GM18870 (cell line): ENCODE data around the gene REXO1.

Experiments
- ATAC-seq: cut with Tn5 transposase; IDR thresholded peaks from one replicate; pipeline ENCODE4 v1.9.1; 2021; ENCODE audit warnings: moderate library complexity; ENCODE audit not compliant: unreplicated experiment

REXO1 gene

GRCh38 chr19:1829958-1830357, 18.3 kb downstream of the REXO1 start:
- ATAC-seq: no peak

- no peak for ATAC-seq
Measured at GRCh38 chr19:1828279-1829238, 19.7 kb downstream of the REXO1 start.

DNA sequence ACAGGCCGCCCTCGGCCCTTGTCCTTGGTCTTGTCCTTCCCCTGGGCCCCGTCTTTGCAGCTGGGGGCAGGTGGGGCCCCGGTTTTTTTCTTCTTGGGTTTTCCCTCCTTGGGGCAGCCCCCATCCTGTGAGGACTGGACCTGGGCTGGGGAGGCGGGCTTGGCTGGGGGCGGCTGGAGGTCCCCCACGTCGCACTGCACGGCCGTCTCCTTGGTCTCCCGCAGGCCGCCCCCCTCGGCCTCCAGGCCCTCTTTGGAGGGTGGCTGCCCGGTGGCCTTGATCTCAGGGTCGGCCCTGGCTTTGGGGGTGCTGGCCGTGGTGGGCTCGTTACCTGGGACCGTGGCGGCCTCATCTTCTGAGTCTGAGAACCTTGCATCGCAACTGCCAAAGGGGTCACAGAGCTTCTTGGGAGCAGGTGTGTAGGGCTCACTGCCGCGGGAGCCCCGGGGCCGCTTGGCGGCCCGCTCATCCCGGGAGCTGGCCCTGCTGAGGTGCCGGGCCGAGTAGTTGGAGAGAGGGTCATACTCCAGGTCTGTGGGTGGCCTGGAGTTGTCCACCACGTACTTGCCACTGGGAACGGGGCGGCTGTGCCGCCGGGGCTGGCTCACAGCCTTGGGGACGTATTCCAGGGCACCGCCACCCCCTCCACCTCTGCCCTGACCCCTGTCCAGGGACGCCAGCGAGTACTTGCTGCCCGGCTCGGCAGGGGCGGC, 20.6 kb downstream of the REXO1 start:
- ATAC-seq: no peak

DNA sequence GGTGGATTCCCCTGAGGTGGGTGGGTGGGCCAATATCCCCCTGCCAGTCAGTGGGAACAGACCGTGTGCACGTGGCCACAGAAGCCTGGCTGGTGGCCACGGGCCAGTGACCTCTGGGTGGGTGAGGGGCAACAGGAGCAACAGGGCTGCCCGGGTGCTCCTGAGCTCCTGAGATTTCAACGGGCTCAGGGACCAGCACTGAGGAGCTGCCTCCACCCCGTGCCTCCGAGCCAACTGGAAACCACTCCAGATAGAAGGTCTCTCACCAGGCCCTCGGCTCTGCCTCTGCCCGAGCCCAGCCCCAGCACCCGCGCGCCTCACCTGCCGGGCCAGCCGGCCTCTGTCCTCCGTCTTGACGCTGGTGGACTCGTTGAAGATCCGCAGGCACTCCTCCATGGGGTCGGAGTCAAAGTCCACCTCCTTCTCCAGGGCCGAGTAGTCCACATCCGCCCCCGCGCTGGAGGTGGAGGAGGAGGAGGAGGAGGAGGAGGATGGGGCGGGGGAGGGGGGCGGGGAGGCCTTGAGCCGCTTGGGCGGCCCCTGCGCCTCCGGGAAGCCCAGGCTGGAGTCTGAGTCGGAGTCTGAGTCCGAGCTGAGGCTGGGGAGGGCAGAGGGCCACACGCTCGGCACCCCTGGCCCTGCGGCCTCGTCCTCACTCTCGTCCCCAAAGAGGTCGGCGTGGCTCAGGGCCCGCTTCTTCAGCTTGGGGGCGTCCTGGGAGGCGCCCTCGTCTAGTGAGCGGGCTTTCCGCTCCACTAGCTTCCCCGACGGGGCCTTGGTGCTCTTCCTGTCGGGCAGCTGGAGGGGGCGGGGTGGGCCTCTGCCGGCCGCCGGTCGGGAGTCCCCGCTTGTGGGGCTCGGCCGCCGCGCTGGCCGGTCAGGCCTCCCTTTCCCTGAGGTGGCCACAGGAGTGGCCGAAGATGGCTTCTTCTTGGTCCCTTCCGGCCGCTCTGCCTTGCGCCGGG, 21.4 kb downstream of the REXO1 start:
- ATAC-seq: no peak

DNA sequence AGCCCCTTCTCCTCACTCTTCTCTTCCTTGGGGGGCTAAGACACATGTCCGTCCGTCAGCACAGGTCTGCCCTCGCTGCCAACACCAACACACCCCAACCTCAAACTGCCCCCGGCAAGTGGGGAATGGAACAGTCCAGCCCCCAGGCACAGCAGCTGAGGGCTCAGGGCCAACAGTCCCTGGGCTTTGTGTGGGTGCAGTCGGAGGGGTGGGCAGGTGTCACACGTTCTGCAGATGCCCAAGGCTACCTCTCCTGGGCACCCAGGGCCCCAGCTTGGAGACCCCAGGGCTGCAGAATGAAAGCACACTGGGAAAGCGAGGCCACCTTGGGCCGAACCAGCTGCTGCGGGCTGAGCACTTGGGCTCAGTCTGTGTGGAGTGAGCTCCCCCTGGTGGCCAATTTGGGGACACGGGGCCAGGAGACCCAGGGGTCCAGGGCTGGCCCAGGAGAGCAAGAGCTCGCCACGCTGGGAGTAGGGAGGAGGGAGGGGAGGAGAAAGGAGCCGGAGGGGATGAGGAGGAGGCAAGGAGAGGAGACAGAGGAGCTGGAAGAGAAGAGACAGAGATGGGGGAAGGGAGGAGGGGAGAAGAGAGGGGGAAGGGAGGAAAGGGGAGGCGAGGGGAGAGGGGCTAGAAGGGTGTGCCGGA, 22.2 kb downstream of the REXO1 start:
- no peak for ATAC-seq

DNA sequence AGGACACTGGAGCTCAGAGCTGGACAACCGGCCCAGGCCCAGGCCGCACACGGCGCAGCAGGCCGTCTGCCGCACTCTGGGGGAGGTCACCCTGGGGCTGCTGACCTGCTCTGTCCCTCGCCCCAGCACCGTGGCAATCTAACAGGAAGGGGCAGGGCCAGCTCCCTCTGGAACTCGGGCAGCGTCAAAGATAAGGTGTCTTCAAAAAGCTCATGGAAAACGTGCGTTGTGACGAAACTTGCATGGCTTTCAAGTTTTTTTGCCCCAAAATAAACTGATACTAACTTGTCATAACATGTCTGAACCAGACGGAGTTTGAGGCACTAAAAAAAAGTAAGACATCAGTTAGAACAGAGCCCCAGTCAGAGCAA, 24.0 kb downstream of the REXO1 start:
- ATAC-seq: no peak

- ATAC-seq: no peak
Measured at GRCh38 chr19:1823539-1824251, 24.6 kb downstream of the REXO1 start.

DNA sequence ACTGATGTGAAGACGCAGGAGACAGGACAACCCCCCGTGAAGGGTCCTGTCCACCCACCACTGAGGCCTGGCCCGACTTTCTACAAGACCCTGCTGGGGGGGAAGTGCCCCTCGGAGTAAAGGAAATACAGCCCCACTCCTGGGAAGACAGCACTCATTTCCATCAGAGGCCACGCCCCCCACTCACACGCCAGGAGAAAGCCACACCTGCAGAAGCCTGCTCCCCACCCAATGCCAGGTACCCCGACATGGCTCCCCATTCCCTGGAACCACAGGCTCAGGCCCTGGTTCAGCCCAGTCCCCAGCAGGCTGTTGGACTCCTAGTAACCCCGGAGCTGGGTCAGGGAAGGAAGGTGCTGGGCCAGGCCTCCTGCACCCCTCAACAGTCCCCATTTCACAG, 25.3 kb downstream of the REXO1 start:
- no peak for ATAC-seq

- no peak for ATAC-seq
Measured at GRCh38 chr19:1822210-1822609, 26.1 kb downstream of the REXO1 start.

DNA sequence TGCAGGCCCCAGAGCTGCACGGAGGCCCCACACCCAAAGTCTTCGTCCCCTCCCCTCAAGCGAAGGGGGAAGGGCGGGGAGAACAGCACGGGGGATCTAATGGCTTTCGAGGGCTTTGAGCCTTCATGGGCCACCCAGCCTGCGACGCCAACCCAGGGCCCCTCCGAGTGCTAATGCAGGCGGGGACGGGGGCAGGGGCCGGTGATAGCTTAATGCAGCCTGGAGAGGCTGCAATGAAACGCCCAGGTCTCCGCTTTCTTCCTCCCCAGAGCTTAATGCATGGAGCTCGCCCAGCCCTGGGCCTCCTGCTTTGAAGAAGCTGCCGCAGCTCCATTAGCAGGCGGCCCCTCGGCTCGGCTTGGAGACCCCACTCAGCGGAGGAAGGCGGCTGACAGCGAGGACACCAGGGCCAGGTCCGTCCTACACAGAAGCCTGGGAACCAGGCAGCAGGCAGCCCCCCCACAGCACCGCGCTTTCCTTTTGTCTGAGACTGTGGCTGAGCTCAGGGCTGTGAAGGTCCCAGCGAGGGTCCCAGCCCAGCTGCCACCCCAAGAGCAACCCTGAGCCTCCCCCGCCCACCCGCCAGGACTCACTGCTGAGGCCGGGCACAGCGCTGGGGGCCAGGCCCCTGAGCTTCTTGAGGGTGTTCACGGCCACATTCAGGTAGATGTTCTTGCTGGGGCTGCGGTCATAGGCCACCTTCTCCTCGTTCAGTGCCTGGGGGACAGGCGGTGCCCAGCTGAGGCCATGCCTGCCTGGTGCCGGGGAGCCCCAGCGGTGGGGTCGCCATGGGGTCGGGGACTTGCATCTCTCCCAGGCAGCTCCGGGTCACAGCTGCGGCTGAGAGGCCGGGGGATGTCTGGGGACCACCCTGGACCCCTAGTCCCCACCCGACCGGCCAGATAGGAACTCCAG, 28.7 kb downstream of the REXO1 start:
- ATAC-seq: no peak

GRCh38 chr19:1818549-1819195, 29.6 kb downstream of the REXO1 start:
- ATAC-seq: no peak

GRCh38 chr19:1817553-1818179, 30.6 kb downstream of the REXO1 start:
- ATAC-seq: no peak

- ATAC-seq: no peak
Measured at GRCh38 chr19:1816530-1817298, 31.6 kb downstream of the REXO1 start.

DNA sequence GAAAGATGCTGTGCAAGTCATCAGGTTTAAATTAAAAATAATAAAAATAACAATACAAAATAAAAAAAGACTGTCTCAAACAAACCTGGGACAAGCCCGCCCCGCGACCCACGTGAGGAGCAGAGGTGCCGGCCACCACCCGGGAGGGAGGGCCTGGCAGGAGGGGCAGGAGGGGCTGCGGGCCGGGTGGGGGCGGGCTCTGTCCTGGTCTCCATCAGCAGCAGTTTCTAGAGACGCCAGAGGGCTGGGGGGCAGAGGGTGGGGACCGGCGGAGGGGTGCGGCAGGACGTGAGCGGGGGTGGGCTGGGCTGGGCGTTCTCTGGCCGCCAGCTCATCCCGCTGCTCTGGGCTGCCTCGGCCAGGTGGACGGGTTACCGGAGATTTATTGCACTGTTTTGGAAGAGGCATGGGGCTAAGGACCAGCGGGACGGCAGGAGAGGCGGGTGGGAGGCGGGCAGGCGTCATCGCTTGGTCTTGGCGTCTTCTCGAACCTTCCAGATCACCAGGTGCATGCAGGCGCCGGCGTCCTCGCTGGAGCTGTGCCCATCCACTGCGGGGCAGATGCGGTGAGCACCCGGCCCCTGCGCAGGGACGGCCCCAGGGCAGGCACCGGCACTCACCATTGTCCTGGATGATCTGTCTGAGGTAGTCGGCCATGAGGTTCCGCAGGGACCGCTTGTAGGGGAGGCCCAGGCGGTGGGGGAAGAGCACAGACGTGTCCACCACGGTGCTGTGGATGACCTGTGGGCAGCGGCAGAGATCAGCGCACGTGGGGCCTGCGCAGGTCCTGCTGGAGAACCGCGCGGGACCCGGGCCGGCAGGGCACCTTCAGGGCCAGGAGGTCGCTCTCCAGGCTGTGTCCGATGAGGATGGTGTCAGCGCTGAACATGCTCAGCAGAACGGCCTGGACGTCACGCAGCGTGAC, 32.4 kb downstream of the REXO1 start:
- no peak for ATAC-seq

DNA sequence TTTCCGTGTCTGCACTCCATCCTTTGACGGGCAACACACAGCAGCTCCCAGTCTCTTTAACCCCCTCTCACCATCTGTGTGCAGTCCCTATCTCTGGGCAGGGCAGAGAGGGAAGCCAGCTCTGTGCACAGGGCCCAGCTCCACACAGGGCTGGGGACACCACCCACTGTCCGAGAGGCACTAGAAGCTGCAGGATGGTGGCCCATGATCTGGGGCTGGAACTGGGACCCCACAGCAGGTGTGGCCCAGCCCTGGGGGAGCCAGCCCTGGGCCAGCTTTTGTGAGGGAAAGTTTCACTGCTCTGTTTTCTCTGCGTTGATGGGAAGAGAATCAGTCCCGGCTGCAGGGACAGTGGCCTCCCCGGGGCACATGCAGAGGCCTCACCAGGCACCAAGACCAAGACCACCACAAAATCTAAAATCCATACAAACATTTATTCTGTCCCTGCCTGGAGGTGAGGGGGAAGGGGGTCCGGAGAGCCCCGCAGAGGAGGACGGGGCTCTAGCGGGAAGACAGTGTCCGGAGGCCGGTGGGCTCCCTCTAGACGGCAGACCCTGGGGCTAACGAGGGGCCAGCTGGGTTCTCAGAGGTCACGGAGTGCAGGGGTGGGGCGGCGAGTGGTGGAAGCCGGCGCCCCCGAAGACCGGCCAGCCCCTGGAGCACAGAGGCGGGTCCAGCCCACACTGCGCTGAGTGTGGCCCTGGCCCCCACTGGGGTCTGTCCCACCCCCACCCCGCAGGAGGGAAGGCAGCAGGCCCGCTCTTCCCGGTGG, 33.3 kb downstream of the REXO1 start:
- no peak for ATAC-seq
